Keratinocyte (primary cell): ENCODE data around the gene CFAP46. TPM values are rescaled to one million over a fixed set of nuclear protein-coding genes. Genes with fewer than 3 reads are reported as not detected.

Source experiments
- DNase-seq: peaks from one replicate; pipeline ENCODE4 v3.0.0-alpha.2; 2011; ENCODE audit warnings: low read depth, missing footprints, low spot score
- FAIRE-seq: peaks from 2 replicates; lab custom pipeline; 2011; peaks lifted over from hg19 to GRCh38; lab: Jason Lieb, UNC
- H2AFZ ChIP-seq: 2 replicates; pipeline ENCODE4 v1.6.0; 2012; ENCODE audit warnings: low read length, control low read depth, inconsistent platforms; ENCODE audit not compliant: control insufficient read depth
- H3K27ac ChIP-seq: 2 replicates; pipeline ENCODE4 v1.5.1; 2011; ENCODE audit warnings: low read length; ENCODE audit not compliant: control insufficient read depth, insufficient read depth
- H3K27me3 ChIP-seq: 3 replicates; pipeline ENCODE4 v1.6.0; 2011; ENCODE audit warnings: low read length; ENCODE audit not compliant: control insufficient read depth, insufficient read depth; ENCODE audit errors: extremely low read depth
- H3K36me3 ChIP-seq, 2 experiments: 2 replicates in 1 of 2; 3 replicates in 1 of 2; pipeline ENCODE4 v1.5.1; 2011; ENCODE audit warnings: low read length in 2 of 2, mild to moderate bottlenecking in 1 of 2; ENCODE audit not compliant: control insufficient read depth in 2 of 2, insufficient read depth in 2 of 2; ENCODE audit errors: extremely low read depth in 1 of 2
- H3K4me1 ChIP-seq: 3 replicates; pipeline ENCODE4 v1.5.1; 2011; ENCODE audit warnings: low read length; ENCODE audit not compliant: control insufficient read depth, insufficient read depth; ENCODE audit errors: extremely low read depth
- H3K4me2 ChIP-seq: 3 replicates; pipeline ENCODE4 v1.6.0; 2011; ENCODE audit warnings: low read depth, low read length; ENCODE audit not compliant: control insufficient read depth, insufficient read depth; ENCODE audit errors: extremely low read depth
- H3K4me3 ChIP-seq, 3 experiments: fragments of 200-600 bp in 1 of 3; sonication (generic) in 1 of 3; 2 replicates in 2 of 3; 3 replicates in 1 of 3; pipeline ENCODE4 v1.5.1; 2011 to 2016; ENCODE audit warnings: low read length in 3 of 3, mild to moderate bottlenecking in 3 of 3, control low read depth in 2 of 3, inconsistent platforms in 1 of 3, low read depth in 1 of 3, mixed read lengths in 1 of 3, mixed run types in 1 of 3, moderate library complexity in 1 of 3; ENCODE audit not compliant: control insufficient read depth in 2 of 3, insufficient read depth in 2 of 3; ENCODE audit errors: extremely low read depth in 1 of 3
- H3K79me2 ChIP-seq: 2 replicates; pipeline ENCODE4 v1.6.0; 2012; ENCODE audit warnings: low read length; ENCODE audit not compliant: control insufficient read depth, insufficient read depth
- H3K9ac ChIP-seq: 3 replicates; pipeline ENCODE4 v1.6.0; 2011; ENCODE audit warnings: low read length; ENCODE audit not compliant: control insufficient read depth, insufficient read depth; ENCODE audit errors: extremely low read depth
- H3K9me1 ChIP-seq: 3 replicates; pipeline ENCODE4 v1.6.0; 2011; ENCODE audit warnings: low read length; ENCODE audit not compliant: control insufficient read depth, insufficient read depth; ENCODE audit errors: extremely low read depth
- H3K9me3 ChIP-seq: 2 replicates; pipeline ENCODE4 v1.5.1; 2012; ENCODE audit warnings: low read depth, low read length; ENCODE audit not compliant: control insufficient read depth
- H4K20me1 ChIP-seq: 3 replicates; pipeline ENCODE4 v1.6.0; 2011; ENCODE audit warnings: low read length; ENCODE audit not compliant: control insufficient read depth, insufficient read depth; ENCODE audit errors: extremely low read depth
- CTCF ChIP-seq, 3 experiments: IDR thresholded peaks in 1 of 3; conservative IDR thresholded peaks in 1 of 3; optimal IDR thresholded peaks in 1 of 3; 2 replicates in 2 of 3; 3 replicates in 1 of 3; pipeline versions ENCODE3 to v1.5.1; 2011; ENCODE audit warnings: low read length in 3 of 3, mild to moderate bottlenecking in 3 of 3, moderate library complexity in 2 of 3, control low read depth in 1 of 3, inconsistent platforms in 1 of 3; ENCODE audit not compliant: insufficient read depth in 2 of 3; ENCODE audit errors: extremely low read depth in 1 of 3
- EZH2 ChIP-seq: IDR thresholded peaks from one replicate; pipeline ENCODE4 v1.6.1; 2012; ENCODE audit warnings: inconsistent platforms, mild to moderate bottlenecking, low read length, moderate library complexity
- dilution Hi-C: fragments of 300-500 bp; cut with MboI; formaldehyde crosslinking; loops from one replicate; pipeline ENCODE4 v1.7.0; 2020; ENCODE audit warnings: low sequenced_read_pairs; ENCODE audit not compliant: extremely low pct_ligation_motif_present
- polyA plus RNA-seq, 5 experiments: library from polyadenylated mRNA; depleted of rRNA in 3 of 5; stranded (reverse) in 3 of 5; stranded (forward) in 1 of 5; unstranded in 1 of 5; fragments of >200 nt; gene quantifications; 1 replicate in 1 of 5; 2 replicates in 3 of 5; 3 replicates in 1 of 5; pipeline versions ENCODE4 v1.2.1 to v1.2.3, GENCODE V29; 2011 to 2012; ENCODE audit warnings: missing spikeins in 2 of 5, low read depth in 1 of 5, low replicate concordance in 1 of 5

Gene CFAP46
- polyA plus RNA-seq, 1 donor (not counting 4 experiments of a cell fraction or from before 2014, with no cell fraction given): 1.00 TPM

DNA sequence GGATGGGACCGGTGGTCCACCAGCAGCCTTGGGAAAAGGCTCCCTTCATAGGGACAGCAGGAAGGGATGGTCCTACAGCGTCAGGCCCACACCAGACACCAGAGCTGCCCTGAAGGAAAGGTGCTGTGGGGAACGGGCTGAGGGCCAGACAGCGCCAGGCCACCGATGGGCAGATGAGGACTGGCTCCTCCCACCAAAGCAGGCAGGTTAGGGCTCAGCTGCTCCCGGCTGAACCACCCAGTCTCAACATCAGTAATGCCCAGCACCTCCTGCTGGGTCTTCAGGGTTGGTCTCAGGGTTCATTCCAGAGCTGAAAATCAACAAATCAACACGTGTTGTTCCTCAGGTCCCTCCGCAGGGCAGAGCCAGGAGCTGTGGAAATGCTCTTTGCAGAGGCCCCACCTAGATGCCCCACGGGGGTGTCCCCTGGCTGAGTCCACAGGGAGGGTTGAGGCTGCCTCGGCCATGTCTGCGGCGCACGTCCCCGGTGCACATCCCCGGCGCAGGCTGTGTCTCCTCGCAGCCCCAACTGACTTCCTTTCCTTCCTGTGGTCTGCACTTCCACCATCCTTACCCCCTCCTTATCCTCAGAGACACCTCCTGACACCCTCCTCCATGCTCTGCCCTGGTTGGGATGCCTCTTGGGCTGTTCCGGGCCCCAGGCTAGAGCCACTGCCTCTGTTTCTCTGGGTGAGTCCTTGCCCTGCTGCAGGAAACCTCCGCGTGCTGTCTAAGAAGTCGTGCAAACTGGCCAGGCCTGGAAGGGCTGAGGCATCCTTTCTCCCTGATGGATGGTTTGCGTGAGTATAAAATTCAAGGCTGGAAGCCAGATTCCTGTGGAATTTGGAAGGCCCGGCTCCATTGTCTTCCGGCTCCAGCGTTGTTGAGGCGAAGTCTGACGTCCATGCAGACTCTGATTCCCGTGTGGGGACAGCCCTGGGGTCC lies 32.8 kb upstream of the CFAP46 start:
- dilution Hi-C loops: no loop called here

GRCh38 chr10:132974249-132974796 lies 32.0 kb upstream of the CFAP46 start:
- DNase-seq (no peak), FAIRE-seq (no peak)
- Histone ChIP-seq H3K4me1 (no peaks in the 10 kb centered on the region), H4K20me1 (no peaks in the 10 kb centered on the region), H3K4me3 (no peak overlapping the region), H3K9ac (no peak overlapping the region), H3K27me3 (peaks cover 54% of the 10 kb centered on the region), H3K36me3 (no peaks in the 10 kb centered on the region), H3K79me2 (no peaks in the 10 kb centered on the region), H3K4me2 (no peak overlapping the region), H2AFZ (no peak overlapping the region), H3K27ac (no peak overlapping the region), H3K9me1 (no peaks in the 10 kb centered on the region), H3K9me3 (no peaks in the 10 kb centered on the region)
- dilution Hi-C loops: no loop called here
- TF ChIP-seq EZH2 (no peak), CTCF (optimal IDR thresholded peaks at IDR 0.05 in 1 of 3, IDR thresholded peaks at IDR 0.05 in 1 of 3, conservative IDR thresholded peaks at IDR 0.05 in 1 of 3; ENCODE audit: extremely low read depth in 1 of 3, insufficient read depth in 2 of 3, low read length in 3 of 3) (no peak)

More for the DNA sequence above, 32.8 kb upstream of the CFAP46 start:
- FAIRE-seq: no peak
- Histone ChIP-seq H3K27me3 (peaks cover 54% of the 10 kb centered on the region), H4K20me1 (no peaks in the 10 kb centered on the region), H3K4me1 (no peaks in the 10 kb centered on the region), H3K9ac (no peak overlapping the region), H3K36me3 (no peaks in the 10 kb centered on the region), H2AFZ (no peak overlapping the region), H3K9me1 (no peaks in the 10 kb centered on the region), H3K79me2 (no peaks in the 10 kb centered on the region), H3K4me2 (no peak overlapping the region), H3K9me3 (no peaks in the 10 kb centered on the region), H3K27ac (no peak overlapping the region), H3K4me3 (no peak overlapping the region)
- no peak for TF ChIP-seq EZH2
- no peak for TF ChIP-seq CTCF (optimal IDR thresholded peaks at IDR 0.05 in 1 of 3, IDR thresholded peaks at IDR 0.05 in 1 of 3, conservative IDR thresholded peaks at IDR 0.05 in 1 of 3; ENCODE audit: extremely low read depth in 1 of 3, insufficient read depth in 2 of 3, low read length in 3 of 3)
- DNase-seq: no peak
